GM21367 (cell line): ENCODE measurements around the gene PDZD7.

Source experiments
- ATAC-seq: cut with Tn5 transposase; IDR thresholded peaks from one replicate; pipeline ENCODE4 v1.9.1; 2021; ENCODE audit not compliant: unreplicated experiment

The PDZD7 gene

DNA sequence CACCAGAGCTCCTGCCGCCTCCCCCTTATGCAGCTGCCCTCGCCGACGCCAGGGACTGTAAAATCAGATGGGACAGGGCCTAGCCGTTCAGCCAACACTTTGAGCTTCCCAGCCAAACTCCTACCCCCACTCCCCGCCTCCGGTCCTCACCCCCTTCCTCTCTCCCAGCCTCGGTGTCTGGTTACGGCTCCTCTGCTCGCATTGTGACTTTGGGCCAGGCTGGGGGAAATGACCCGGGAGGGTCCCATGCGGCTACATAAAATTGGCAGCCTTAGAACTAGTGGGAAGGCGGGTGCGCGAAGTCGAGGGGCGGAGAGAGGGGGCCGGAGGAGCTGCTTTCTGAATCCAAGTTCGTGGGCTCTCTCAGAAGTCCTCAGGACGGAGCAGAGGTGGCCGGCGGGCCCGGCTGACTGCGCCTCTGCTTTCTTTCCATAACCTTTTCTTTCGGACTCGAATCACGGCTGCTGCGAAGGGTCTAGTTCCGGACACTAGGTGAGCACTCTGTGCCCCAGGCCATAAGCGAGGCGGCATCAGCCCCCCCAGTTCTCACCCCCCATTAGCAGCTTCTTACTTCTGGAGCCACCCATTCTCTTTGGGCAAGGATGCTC lies 30.8 kb upstream of the PDZD7 start, which contains the start of gene KAZALD1:
TSS of gene KAZALD1 (plus strand) at position 366 of the 608 bp plus-strand sequence. CDS start 604 bp downstream, outside the sequence.
- ATAC-seq = peak; percentile 1

DNA sequence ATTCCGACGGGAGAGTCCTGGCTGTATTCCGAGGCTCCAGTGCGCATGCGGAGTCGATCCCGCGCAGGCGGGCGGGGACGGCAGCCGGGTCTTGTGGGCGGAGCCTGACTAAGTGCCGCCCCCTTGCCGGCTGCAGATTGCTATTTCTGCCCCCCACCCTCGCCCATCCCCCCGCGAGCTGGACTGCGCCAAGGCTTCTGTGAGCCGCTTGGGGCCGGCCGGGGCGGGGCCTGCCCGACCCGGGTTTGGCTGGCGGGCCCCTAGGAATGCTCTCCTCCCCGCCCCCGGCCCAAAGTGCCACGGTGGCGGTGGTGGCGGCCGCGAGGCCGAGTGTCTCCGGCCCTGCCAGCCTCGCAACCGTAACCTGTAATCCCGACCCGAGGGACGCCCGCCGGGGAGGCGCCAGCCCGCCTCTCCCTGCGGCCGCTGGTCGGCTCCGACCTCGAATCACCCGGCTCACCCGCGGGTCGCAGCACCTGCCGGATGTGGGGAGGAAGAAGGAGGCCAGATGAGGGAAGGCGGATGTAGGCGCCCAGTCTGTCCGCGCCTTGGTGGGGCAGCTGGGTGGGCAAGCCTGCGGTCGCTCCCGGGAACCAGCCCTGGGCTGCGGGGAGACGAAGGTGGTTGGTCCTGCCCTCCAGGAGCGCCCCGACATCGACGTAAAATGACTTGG lies 30.2 kb upstream of the PDZD7 start:
- ATAC-seq = peak; percentile 33

DNA sequence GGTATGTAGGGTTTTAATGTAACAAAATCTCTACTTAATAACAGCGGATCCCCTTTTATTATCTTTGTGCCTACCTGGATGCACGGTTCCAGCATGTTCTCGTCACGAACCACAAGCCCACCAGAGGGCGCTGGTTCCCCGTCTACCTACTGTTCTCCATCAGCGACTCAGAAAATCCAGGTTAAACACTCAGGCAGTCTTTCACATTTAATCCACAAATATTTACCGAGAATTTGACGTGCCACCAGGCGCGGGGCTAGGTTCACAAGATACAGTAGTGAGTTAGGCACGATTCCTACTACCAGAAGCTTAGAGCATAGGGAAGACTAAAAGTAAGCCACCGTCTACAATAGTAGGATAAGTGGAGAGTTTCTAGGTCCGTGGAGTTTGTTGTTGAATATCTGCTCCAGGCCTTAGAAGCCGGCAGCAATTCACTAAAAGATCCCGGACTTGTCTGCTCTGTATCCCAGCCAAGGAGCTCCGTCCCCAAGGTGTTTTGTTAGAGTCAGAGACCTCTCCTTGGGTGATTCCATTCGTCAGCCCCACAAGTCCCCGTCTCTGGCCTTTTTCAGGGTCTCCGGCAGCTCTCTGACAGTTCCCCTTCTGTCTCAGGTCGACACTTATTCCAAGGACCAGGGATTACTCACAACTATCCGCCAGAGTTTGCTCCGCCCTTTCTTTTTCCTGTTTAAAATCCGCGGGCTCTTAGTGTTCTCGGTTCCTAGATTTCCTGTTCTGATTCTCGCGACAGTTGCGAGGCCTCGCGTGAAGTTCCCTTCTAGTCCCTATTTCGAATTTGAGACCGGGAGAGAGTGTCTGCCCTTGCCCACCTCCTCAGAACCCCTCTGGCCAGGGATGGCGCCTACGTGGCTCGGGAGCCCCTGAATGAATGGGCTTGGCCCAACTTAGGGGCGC lies 29.4 kb upstream of the PDZD7 start:
- peak; percentile 39 for ATAC-seq

DNA sequence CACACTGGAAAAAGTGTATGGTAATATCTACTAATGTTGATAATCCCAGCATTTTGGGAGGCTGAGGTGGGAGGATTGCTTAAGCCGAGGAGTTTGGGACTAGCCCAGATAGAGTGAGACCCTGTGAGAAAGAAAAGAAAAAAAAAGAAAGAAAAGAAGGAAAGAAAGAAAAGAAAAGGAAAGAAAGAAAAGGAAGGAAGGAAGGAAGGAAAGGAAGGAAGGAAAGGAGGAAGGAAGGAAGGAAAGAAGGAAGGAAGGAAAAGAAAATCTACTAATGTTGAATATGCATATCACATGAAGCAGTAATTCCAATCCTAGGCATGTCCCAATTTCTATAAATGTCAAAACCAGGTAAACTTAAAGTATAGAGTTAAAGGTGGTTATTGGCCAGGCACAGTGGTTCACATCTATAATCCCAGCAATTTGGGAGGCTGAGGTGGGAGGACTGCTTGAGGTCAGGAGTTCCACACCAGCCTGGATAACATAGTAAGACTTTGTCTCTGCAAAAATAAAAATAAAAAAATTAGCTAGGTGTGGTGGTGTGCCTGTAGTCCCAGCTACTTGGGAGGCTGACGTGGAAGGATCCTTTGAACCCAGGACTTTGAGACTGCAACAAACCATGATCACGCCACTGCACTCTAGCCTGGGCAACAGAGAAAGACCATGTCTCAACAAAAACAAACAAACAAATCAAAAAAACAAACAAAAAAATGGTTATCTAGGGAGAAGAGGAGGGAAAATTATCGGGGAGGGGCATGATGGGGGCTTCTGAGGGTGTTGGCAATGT lies 25.6 kb upstream of the PDZD7 start:
- ATAC-seq = no peak

DNA sequence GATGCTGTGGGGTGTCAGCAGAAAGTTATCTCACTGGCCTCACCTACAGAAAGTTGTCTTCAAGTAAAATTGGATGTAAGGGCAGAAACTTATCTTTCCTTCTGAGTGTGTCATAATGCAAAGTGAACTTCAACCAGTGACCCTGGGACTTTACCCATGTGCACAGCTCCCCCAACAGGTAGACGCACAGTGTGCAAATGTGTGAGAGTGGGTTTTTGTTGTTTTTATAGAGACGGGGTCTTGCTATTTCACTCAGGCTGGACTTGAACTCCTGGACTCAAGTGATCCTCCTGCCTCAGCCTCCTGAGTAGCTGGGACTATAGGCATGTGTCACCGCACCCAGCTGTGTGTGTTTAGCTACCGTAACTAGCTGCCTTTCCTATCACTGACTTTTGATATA lies 24.5 kb upstream of the PDZD7 start:
- no peak for ATAC-seq

DNA sequence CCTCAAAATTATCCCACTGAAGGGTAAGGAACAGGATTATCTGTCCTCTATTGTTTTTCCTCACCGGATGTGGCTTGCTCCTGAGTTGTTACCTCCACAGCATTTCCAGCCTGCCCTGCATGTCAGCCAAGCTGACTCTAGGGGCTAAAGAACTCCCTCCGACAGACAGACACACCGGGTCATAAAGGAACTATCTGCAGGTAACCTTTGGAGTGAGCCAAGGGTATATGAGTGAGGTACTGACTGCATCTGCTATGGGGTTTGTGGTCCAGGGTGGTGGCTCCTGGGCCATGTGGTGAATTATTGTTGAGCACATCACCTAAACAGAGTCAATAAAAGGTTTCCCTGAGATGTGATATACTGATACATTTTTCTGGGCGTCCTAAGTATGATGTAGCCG lies 23.9 kb upstream of the PDZD7 start:
- no peak for ATAC-seq

DNA sequence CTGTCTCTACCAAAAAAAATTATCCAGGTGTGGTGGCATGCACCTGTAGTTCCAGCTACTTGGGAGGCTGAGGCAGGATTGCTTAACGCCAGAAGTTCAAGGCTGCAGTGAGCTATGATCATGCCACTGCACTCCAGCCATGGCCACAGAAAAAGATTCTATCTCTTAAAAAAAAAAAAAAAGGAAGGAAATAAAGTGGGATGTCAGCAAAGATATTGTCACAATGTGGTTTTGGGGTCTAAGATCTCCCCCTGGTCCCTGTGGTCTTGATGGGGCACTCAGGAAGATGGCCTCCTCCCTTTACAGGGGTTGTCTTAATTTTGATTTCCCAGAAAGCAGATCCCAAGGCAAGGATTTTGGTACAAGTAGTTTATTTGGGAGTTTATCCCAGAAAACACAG lies 23.4 kb upstream of the PDZD7 start:
- no peak for ATAC-seq

DNA sequence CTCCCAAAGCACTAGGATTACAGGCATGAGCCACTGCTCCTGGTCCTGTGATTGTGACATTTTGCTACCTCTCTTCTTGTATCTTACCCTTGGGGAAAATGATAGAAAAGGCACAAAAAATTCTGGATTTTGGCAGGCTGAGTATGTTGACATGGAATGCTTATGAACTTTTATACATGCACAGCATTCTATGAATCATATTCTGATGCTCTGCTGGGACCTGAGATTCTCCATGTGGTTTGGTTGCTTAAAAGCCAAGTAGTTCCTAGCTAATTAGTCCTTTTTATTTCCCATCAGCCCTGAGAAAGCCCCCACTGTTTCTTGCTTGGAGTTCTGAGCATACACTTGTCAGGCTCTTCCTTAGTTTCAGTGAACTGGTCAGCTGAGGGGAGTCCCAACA lies 22.6 kb upstream of the PDZD7 start:
- ATAC-seq = no peak

DNA sequence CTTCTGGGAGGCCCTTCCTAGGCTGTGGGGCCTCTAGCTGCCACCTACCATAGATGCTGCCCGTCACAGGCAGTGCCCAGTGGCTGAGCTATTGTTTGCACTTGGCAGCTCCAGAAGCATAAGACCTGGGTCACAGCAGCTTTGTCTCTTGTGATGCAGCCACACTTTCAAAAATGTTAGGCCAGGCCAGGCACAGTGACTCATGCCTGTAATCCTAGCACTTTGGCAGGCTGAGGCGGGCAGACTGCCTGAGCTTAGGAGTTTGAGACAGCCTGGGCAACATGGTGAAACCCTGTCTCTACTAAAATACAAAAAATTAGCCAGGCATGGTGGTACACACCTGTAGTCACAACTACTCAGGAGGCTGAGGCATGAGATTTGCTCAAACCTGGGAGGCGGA lies 21.4 kb upstream of the PDZD7 start:
- ATAC-seq = no peak

DNA sequence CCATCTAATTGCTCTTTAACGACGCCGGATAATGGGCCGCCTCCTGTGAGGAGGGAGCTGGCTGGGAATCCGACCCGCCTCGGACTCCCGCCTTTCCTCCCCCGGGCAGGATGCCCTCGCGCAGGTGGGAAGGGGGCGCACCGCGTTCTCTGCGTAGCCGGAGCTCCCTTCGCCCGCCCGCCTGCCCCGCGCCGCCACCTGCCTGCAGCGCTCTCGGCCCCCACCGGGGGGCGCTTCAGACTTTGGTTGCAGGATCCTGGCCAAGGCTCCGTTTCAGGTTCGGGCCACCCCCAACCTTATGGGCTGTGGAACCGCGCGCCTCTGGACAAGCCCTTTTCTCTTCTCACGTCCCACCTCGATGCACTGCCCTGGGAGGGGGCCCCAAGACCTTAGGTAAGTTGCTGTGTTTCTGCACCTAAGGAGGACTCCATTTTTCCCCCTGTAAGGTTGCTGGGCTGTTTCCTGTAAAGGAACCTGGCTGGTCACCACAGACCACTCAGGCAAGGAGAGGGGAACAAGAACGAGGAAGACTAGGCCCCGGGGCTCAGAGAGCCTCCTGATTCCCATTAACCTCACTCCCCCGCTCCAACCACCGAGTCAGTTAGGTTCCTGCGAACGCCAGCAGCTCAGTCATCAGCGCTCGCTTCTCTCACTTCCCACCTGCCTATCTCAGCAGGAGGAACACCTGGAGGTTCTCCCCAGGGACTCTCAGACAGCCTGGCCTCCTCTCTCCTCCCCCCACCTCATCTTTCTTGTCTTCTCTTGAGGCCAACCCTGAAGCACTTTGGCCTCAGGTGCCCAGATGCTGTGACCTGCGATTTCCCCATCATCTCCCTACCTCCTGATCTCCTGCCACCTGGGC lies 19.5 kb upstream of the PDZD7 start:
- peak; percentile 53 for ATAC-seq

DNA sequence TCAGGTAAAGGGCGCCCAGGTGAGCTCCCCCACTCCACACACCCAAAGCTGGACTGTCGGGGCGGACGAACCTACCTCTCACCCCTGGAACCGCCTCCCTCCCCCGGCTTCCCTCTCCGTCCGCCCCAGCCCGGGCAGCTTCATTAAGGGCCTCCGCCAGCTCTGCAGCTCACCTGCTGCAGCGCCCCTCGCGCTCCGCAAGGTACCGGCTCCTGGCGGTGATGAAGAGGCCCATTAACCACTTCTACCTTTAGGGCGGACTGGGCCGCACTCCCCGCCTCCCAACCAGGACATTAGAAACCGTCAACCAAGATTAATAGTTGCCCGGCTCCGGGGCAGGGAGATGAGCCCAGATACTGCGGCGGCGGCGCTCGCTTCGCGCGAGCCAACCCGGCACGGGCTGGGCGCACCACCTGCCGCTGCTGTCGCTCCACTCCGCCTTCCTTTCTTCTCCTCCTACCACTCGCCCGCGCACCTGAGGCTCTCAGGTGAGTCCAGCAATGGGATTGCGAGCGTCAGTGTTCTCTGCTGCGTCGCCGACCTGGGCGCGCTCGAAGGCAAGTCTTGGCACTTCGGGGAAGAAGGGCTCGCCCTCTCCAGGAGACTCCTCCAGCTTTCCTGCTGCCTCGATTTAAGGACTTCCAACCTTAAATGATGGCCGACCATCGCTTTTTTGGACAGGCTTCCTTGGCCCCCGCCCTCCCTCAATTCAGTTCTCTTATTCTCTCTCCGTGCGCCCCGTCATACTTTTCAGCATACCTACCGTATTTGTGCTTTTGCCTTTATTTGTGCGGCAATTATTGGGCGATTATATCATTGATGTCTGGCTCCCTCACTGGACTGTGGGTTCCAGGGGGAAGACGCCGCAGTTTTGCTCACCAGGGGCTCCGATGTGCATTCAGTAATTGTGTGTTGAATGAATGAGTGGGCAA lies 17.3 kb upstream of the PDZD7 start:
- no peak for ATAC-seq

DNA sequence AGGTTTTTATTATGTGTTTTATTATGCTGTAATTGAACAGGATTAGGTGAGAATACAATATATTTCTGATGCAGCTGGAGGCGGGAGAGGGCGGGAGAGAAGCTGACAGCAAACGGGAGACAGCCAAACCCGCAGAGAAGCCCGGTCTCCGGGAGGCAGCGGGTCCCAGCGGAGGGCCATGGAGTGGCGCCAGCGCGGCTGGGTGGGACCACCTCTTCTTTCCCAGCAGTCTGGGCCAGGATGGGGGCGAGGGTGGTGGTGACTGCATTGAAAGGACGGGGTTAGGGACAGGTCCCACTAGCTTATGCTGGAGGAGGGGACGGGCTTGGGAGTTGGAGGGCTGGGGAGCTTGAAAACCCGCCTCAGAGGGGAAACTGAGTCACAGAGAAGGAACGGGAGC lies 16.3 kb upstream of the PDZD7 start:
- no peak for ATAC-seq

DNA sequence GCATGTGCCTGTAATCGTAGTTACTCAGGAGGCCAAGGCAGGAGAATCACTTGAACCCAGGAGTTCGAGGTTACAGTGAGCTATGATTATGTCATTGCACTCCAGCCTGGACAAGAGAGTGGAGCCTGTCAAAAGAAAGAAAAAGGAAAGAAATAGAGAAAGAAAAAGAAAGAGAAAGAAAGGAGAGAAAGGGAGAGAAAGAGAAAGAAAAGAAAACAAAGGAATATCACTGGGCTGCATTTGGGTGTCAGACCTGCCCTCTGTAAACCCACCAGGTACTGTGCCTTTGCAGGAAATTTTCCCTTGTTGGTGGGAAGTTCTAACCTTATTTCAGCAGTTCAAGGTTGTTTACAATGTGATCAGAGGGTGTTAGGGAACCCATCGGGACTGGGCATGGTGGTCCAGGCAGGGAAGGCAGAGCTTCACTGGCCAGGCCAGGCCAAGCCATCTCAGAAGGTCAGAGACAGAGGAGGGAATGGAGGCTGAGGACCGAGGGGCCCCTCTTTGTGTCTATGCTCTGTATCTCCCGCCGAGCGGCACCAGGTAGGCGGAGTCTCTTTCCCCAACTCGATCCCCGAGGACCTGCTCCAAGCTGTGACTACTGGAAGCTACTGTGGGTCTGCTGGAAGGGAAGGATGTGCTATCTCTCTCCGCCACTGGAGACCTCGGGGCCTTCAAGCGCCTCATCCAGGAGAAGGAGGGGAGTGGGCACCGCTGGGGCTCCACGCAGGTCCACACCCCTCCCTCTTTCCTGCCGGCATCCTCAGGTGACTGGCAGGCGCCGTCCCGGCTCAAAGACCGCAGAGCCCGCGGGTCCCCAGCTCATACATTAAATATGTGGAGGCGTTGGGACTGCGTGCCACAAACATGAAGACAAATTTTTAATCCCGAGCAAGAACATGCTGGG lies 15.7 kb upstream of the PDZD7 start:
- ATAC-seq = no peak

DNA sequence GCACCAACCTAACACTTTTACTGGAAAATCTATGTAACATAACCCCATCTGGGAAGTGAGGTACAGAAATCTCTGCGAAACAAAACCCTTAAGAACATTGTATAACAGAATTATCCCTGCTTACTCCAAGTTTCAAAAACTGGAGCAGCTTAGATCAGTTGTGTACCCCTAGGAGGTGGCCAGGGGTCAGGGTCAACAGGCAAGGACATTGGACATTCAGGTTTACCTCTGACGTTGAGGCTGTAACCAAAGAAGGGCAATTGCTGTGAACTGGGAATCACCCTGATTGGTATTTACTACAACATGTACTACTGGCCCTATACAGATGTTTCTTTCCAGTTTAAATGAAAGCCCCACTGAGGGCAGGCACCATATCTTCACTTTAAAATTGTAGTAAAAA lies 13.2 kb upstream of the PDZD7 start:
- ATAC-seq = no peak

DNA sequence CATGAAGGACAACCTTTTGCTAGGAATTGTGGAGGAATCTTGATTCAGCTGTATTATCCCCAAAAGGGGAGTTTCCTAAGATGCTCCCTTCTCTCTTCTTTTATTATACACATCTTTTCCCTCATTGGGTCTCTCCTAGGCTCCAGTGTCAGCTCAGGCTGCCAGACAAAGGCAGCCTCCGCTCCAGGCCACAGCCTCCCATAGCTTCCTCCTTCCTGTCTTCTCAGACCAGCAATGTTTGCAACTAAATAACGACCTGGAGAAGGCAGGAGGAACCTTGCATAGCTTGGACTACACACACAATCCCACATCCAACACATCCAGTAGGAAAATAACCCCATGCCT lies 12.4 kb upstream of the PDZD7 start:
- ATAC-seq = no peak

DNA sequence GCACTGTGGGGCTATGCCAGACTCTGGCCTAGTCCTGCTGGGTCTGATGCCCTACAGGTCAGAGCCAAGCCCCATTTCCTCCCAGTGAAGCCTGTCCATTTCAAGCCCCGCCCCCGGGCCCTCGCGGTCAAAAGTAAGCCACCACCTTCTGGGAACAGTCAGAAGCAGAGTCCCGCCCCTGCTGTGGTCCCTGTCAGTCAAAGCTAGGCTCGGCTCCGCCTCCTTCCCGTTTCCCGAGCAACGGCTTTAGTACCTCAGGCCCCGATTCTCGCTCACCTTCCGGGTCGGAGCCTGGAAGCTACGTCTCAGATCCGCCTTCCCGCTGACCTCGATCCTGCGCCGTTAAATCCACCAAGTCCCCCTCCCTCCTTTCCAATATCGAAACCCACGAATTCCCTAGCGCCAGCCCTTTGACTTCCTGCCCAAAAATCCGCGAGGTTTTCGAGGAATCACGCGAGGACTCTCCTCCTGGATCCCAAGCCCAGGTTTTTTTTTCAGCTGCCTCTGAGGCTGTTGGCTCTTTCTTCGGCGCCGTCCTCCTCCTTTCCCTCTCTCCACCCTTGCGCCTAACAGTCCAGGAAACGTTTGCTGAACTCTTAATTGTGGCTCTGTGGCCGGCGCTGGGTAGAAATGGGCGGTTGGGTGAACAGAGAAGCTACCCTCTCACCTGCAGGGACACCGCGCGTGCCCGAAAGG lies 11.9 kb upstream of the PDZD7 start:
- peak; percentile 92 for ATAC-seq

DNA sequence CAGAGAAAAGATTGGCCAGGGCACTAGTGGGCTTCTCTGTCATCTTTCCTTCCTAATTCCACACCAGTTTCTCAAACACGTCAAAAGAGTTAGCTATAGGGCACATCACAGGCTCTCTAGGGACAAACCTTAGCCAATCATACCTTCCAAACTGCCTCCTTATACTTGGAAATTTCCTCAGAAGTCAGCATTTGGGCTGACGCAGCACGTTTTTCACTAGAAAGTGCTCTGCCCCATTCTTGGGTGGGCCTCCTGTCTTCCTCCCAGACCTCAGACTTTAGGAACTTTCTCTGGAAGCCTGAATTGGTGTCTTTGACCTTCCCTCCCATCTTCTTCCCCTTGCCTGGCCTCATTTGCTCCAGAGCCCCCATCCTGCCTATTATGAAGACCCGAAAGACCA lies 11.2 kb upstream of the PDZD7 start:
- no peak for ATAC-seq
